Mucosa of rectum (tissue), 2 donors: ENCODE measurements around the gene SLC1A2.
A peak's percentile ranks its signal among the peaks of the same experiment; 100 is the strongest.

Source experiments
- H3K27ac ChIP-seq, 2 donors: one replicate each; pipeline ENCODE4 v1.7.0; 2013; ENCODE audit warnings: inconsistent platforms in 2 of 2, low read depth in 2 of 2, low read length in 2 of 2
- H3K27me3 ChIP-seq, 2 donors: one replicate each; pipeline ENCODE4 v1.7.0; 2013; ENCODE audit warnings: low read length in 2 of 2; ENCODE audit not compliant: control insufficient read depth in 2 of 2, insufficient read depth in 2 of 2
- H3K36me3 ChIP-seq, 2 donors: one replicate each; pipeline ENCODE4 v1.7.0; 2013; ENCODE audit warnings: low read length in 2 of 2; ENCODE audit not compliant: control insufficient read depth in 2 of 2, insufficient read depth in 2 of 2
- H3K4me1 ChIP-seq, 2 donors: one replicate each; pipeline ENCODE4 v1.7.0; 2013; ENCODE audit warnings: low read length in 2 of 2, mild to moderate bottlenecking in 1 of 2; ENCODE audit not compliant: control insufficient read depth in 2 of 2, insufficient read depth in 2 of 2
- H3K4me3 ChIP-seq, 2 donors: one replicate each; pipeline ENCODE4 v1.7.0; 2013; ENCODE audit warnings: low read length in 2 of 2
- H3K9ac ChIP-seq, 2 donors: one replicate each; pipeline ENCODE4 v1.7.0; 2013; ENCODE audit warnings: low read length in 2 of 2, low read depth in 1 of 2, mild to moderate bottlenecking in 1 of 2
- H3K9me3 ChIP-seq, 2 donors: one replicate each; pipeline ENCODE4 v1.7.0; 2013; ENCODE audit warnings: low read length in 2 of 2; ENCODE audit not compliant: control insufficient read depth in 2 of 2
- donor health status: healthy.
- donor health status: Normal muscosa, but diverticular disease.

SLC1A2 gene

GRCh38 chr11:35237860-35238715 lies 181.3 kb downstream of the SLC1A2 start:
- H3K27ac ChIP-seq = no peak overlapping the region
- H3K9me3 ChIP-seq = no peaks in the 10 kb centered on the region
- no peak overlapping the region for H3K4me3 ChIP-seq
- no peaks in the 10 kb centered on the region for H3K4me1 ChIP-seq
- H3K9ac ChIP-seq = no peak overlapping the region
- H3K27me3 ChIP-seq = no peaks in the 10 kb centered on the region
- H3K36me3 ChIP-seq = no peaks in the 10 kb centered on the region

DNA sequence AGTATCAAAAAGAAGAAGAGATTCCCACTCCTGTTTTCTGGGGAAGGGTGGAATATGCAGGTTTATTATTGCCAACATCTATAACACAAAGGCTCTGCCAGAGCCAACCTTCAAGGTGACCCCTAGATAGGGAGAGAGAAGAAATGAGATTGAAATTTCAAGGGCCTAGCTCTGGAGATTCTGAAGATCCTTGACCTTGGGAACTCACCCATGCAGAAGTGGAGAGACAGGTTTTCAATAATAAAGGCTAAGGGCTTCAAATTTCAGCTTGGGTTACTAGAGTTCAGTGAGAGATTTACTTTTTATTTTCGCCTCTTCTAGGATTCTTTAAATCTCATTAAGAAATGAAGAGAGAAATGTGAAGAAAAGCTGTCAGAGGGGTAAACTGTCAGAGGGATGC lies 182.0 kb downstream of the SLC1A2 start:
- no peaks in the 10 kb centered on the region for H3K27me3 ChIP-seq
- no peak overlapping the region for H3K4me3 ChIP-seq
- no peak overlapping the region for H3K9ac ChIP-seq
- no peaks in the 10 kb centered on the region for H3K9me3 ChIP-seq
- no peak overlapping the region for H3K27ac ChIP-seq
- no peaks in the 10 kb centered on the region for H3K36me3 ChIP-seq
- H3K4me1 ChIP-seq = no peaks in the 10 kb centered on the region

- Histone ChIP-seq H3K36me3 (no peaks in the 10 kb centered on the region), H3K27ac (peak overlapping the region in 1 of 2 donors; percentile 16), H3K4me3 (no peak overlapping the region), H3K27me3 (no peaks in the 10 kb centered on the region), H3K9ac (no peak overlapping the region), H3K4me1 (no peaks in the 10 kb centered on the region), H3K9me3 (no peaks in the 10 kb centered on the region)
Observed at GRCh38 chr11:35236667-35237003, 182.7 kb downstream of the SLC1A2 start.

DNA sequence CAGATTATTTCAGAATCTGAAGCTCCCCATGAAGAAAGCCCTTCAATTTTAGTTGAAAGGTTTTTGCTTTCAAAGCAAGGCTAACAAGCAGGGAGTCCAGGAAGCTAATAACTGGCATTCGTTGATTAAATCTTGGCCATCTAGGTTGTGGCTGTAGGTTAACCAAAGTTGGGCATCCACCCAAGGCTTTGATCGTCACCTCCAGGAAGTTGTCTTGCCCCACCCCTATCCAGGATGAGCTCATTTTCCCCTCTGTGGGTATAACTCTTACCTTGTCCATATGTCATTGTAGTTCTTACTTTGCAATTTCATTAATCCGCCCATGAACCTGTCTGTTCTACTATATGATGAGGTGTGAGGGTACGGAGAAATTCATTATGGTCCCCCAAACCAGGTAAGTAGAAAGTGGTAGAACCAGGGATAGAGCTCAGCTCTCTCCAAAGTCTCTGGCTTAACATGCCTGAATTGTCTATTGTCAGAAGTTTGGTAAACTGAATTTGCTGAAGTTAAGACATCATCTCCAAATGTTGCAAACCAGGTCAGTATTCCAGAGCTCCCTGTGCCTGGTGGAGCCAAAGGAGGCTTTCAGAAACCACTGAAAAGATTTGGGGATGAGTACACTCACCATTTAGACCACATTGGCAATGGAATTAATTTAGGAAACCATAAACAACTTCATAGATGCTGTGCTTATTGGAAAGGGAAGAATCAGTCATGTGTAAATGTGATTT lies 183.3 kb downstream of the SLC1A2 start:
- no peak overlapping the region for H3K4me3 ChIP-seq
- H3K9me3 ChIP-seq = no peaks in the 10 kb centered on the region
- H3K9ac ChIP-seq = no peak overlapping the region
- no peaks in the 10 kb centered on the region for H3K4me1 ChIP-seq
- no peaks in the 10 kb centered on the region for H3K27me3 ChIP-seq
- peak overlapping the region in 1 of 2 donors; percentile 16 for H3K27ac ChIP-seq
- H3K36me3 ChIP-seq = no peaks in the 10 kb centered on the region

- Histone ChIP-seq H3K9me3 (no peaks in the 10 kb centered on the region), H3K4me3 (no peak overlapping the region), H3K9ac (no peak overlapping the region), H3K27ac (no peak overlapping the region), H3K4me1 (no peaks in the 10 kb centered on the region), H3K36me3 (peaks cover 3 to 4% of the 10 kb centered on the region in 2 donors), H3K27me3 (no peaks in the 10 kb centered on the region)
Observed at GRCh38 chr11:35235498-35235897, 183.9 kb downstream of the SLC1A2 start.

DNA sequence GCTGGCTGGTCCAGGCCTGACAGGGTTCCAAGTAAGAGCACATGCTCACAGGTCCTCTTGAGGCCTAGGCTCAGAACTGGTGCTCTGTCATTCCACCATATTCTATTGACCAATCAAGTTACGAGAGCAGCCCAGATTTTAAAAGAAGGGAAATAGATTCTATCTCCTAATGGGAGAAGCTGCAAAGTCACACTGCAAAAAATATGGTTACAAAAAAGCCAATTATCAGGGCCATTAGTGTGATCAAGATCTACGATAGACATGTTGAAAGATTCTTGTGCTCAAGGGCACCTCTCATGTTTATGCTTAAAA lies 184.2 kb downstream of the SLC1A2 start:
- no peaks in the 10 kb centered on the region for H3K4me1 ChIP-seq
- no peak overlapping the region for H3K9ac ChIP-seq
- no peaks in the 10 kb centered on the region for H3K9me3 ChIP-seq
- no peak overlapping the region for H3K4me3 ChIP-seq
- peaks cover 6 to 8% of the 10 kb centered on the region in 2 donors for H3K36me3 ChIP-seq
- no peak overlapping the region for H3K27ac ChIP-seq
- no peaks in the 10 kb centered on the region for H3K27me3 ChIP-seq

GRCh38 chr11:35234460-35235156 lies 184.8 kb downstream of the SLC1A2 start:
- H3K27ac ChIP-seq = no peak overlapping the region

DNA sequence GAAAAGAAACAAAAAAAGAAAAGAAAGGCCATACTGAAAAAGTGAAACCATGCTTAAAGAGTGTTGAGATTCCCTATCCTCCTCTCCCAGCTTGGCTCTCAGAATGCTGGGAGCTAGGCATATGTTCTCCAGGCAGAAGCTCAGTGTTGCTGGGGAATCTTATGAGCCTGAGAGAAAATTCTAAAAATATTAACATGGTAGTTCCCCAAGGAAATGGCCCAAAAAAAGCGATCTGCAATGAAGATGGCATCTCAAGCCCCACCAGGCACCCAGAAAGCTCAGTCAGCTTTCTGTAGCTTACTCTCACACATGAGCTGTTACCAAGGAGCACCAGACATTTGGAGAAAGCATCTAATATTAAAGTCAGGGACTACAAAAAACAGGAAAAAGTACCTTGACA lies 185.8 kb downstream of the SLC1A2 start:
- no peaks in the 10 kb centered on the region for H3K27me3 ChIP-seq
- no peaks in the 10 kb centered on the region for H3K4me1 ChIP-seq
- no peaks in the 10 kb centered on the region for H3K9me3 ChIP-seq
- H3K9ac ChIP-seq = no peak overlapping the region
- no peak overlapping the region for H3K4me3 ChIP-seq
- H3K36me3 ChIP-seq = peaks cover 18 to 21% of the 10 kb centered on the region in 2 donors
- H3K27ac ChIP-seq = no peak overlapping the region

More at GRCh38 chr11:35234460-35235156, 184.8 kb downstream of the SLC1A2 start:
- no peaks in the 10 kb centered on the region for H3K9me3 ChIP-seq
- no peak overlapping the region for H3K4me3 ChIP-seq
- H3K9ac ChIP-seq = no peak overlapping the region
- no peaks in the 10 kb centered on the region for H3K4me1 ChIP-seq
- peaks cover 8 to 10% of the 10 kb centered on the region in 2 donors for H3K36me3 ChIP-seq
- H3K27me3 ChIP-seq = no peaks in the 10 kb centered on the region

DNA sequence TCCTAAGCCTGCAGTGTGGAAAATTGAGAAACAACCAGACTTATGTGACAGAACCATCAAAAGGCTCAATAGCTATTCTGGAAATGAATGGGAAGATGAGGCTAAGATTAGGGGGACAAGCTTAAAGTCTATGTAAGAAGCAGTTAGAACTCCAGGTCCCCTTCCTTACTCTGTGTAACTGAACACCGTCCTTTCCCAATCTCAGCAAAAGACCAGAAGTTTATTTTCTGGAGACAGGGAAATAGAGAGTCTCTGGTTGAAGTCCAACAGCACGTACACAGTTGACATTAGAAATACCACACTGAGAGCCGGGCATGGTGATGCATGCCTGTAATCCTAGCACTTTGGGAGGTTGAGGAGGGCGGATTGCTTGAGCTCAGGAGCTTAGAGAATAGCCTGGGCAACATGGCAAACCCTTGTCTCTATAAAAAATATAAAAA lies 186.4 kb downstream of the SLC1A2 start:
- Histone ChIP-seq H3K9ac (no peak overlapping the region), H3K36me3 (peaks cover 18 to 24% of the 10 kb centered on the region in 2 donors), H3K4me1 (no peaks in the 10 kb centered on the region), H3K27me3 (no peaks in the 10 kb centered on the region), H3K9me3 (no peaks in the 10 kb centered on the region), H3K27ac (no peak overlapping the region), H3K4me3 (no peak overlapping the region)
